NOMO-1 (cell line): ENCODE data around the gene LPP.

Source experiments
- DNase-seq, 2 experiments: peaks; one replicate each; lab custom pipeline; 2025; ENCODE audit not compliant: unreplicated experiment in 2 of 2; lab: John Stamatoyannopoulos, UW

Gene LPP

GRCh38 chr3:188906236-188906635 lies 752.3 kb downstream of the LPP start:
- no peak for DNase-seq

GRCh38 chr3:188908002-188908850 lies 754.3 kb downstream of the LPP start:
- no peak for DNase-seq

GRCh38 chr3:188911026-188911850 lies 757.3 kb downstream of the LPP start:
- DNase-seq: no peak

- DNase-seq: no peak
Observed at GRCh38 chr3:188913084-188913483, 759.1 kb downstream of the LPP start.

- peak; percentile 62 to 93 for DNase-seq
Observed at GRCh38 chr3:188914552-188914951, 760.6 kb downstream of the LPP start.

- DNase-seq: no peak
Observed at GRCh38 chr3:188915127-188915526, 761.2 kb downstream of the LPP start.

GRCh38 chr3:188916934-188917401 lies 763.0 kb downstream of the LPP start:
- DNase-seq: peak; percentile 60 to 96

GRCh38 chr3:188918093-188918492 lies 764.1 kb downstream of the LPP start:
- peak in 1 of 2 experiments; percentile 22 for DNase-seq

GRCh38 chr3:188923671-188924070 lies 769.7 kb downstream of the LPP start:
- no peak for DNase-seq

- no peak for DNase-seq
Observed at GRCh38 chr3:188925376-188925775, 771.4 kb downstream of the LPP start.

- no peak for DNase-seq
Observed at GRCh38 chr3:188926111-188926510, 772.2 kb downstream of the LPP start.

- no peak for DNase-seq
Observed at GRCh38 chr3:188926741-188927511, 773.0 kb downstream of the LPP start.

GRCh38 chr3:188927971-188928370 lies 774.0 kb downstream of the LPP start:
- no peak for DNase-seq

GRCh38 chr3:188929137-188929536 lies 775.2 kb downstream of the LPP start:
- DNase-seq: no peak

- DNase-seq: no peak
Observed at GRCh38 chr3:188931036-188931435, 777.1 kb downstream of the LPP start.

- no peak for DNase-seq
Observed at GRCh38 chr3:188931531-188931930, 777.6 kb downstream of the LPP start.

GRCh38 chr3:188934989-188935388 lies 781.0 kb downstream of the LPP start:
- no peak for DNase-seq

GRCh38 chr3:188936597-188937107 lies 782.7 kb downstream of the LPP start:
- DNase-seq: no peak

- DNase-seq: no peak
Observed at GRCh38 chr3:188937389-188937788, 783.4 kb downstream of the LPP start.

GRCh38 chr3:188938999-188939398 lies 785.0 kb downstream of the LPP start:
- DNase-seq: no peak
